Kidney tubule cell (primary cell): ENCODE results near the gene CKB.
"Not testable (repeated sequence)": the region's sequence is repeated elsewhere in the genome, so short reads cannot be mapped to it uniquely, and the experiment has no call there.

Experiments used
- DNase-seq: peaks from one replicate; pipeline ENCODE4 v3.0.0-alpha.2; 2018; ENCODE audit warnings: low spot score

CKB gene

DNA sequence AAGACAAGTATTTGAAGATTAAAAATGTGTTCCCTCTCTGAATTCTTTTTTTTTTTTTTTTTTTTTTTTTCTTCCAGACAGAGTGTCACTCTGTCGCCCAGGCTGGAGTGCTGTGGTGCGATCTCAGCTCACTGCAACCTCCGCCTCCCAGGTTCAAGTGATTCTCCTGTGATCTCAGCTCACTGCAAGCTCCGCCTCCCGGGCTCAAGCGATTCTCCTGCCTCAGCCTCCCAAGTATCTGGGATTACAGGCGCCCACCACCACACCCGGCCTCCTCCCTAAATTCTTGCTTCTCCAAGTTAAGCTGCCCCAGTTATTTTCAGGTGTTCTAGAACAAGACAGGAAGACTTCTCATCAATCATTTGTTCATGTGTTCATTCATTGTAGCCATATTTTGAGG, 10.4 kb downstream of the CKB start:
- DNase-seq = not testable (repeated sequence)

- no peak for DNase-seq
These were observed 11.6 kb downstream of the CKB start for GRCh38 chr14:103510724-103511693.

DNA sequence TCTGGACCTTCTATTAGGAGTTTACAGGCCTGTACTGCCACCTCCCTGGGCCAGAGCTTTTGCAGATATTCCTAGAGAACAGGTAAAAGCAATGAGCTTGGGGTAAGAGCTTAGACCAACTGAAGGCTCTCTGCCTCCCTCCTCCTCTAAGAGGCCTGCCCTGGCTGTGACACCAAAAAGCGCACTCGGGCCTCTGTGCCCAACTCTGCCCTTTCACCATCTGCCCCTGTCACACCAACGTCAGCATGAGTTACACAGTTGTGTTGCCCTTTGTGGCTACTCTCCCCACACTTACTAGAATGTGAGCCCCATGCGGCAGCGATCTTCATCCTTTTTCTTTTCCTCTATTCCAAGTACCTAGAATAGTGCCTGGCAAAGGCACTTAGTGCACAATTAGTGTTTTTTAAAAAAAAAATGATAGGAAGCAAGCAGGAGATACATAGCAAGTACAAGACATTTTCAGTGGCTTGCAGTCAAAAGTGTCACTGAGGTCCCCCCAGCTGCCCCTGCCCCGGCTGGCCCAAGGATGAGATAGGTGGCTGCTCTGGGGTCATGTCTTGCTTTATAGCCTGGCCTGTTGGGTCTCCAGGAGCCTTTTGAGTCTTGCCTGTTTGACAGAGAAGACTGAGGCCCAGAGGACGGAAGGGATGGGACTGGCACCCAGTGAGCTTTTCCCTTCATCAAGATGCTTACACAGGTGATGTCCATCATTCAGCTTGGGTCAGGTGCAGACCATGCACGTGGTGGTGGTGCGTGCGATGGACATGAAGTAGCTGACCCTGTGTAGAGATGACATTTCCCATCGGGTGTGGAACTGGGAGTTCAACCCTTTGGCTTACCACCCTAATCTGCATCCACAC, 12.5 kb downstream of the CKB start:
- no peak for DNase-seq

DNA sequence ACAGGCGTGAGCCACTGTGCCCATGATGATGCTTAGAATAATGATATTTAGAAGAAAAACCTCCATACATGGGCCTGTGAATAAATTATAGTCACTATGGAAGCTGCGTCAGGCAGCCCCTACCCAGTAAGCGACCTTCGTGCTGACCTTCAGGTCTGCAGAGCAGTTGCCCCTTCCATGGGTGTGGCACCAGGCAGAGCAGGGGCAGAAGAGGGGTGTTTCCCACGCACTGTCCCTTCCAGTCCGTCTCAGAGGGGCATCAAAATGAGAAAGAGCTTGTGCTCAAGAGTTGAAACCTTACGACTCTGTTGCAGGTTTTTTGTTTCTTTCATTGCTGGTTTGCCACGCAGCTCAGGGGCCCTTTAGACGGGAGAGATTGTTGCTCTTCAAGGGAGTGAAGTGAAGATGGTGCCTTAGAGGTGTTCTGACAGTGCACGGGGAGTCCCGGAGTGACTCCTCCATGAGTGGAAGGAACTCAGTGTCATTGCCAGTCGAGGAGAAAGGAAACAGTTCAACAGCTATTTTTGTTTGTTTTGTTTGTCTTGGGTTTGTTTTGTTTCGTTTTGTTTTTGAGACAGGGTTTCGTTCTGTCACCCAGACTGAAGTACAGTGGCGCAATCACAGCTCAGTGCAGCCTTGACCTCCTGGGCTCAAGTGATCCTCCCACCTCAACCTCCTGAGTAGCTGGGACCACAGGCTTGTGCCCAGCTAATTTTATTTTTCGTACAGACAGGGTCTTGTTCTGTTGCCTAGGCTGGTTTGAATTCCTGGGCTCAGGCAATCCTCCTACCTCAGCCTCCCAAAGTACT, 13.9 kb downstream of the CKB start:
- no peak for DNase-seq

GRCh38 chr14:103507751-103508150, 14.9 kb downstream of the CKB start:
- no peak for DNase-seq

DNA sequence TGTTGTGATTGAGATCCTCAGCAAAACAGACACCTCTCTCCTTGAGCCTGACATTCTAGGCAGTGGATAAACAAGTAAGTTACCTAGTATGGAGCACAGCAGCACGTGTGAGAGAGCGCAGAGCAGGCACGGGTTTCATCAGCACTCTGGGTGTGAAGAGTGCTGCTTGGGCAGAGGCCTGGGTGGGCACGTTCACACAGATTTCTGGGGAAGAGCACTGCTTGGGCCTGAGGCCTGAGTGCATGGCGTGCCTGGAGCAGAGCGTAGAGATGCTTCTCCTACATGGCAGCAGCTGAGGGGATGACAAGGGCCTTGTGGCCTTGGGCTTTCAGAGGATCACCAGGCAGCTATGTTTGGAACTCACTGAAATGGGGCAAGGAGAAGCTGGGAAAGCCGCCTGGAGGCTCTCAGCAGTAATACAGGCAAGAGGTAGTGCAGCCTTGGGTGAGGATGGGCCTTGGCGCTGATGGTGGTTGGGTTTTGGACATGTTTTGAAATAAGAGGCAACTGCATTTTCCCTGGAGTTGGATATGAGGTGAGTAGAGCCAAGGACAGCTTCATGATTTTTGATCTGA, 17.6 kb downstream of the CKB start:
- DNase-seq = no peak

- no peak for DNase-seq
These were observed 19.3 kb downstream of the CKB start for GRCh38 chr14:103503296-103503695.

GRCh38 chr14:103502877-103503276, 19.8 kb downstream of the CKB start:
- no peak for DNase-seq

DNA sequence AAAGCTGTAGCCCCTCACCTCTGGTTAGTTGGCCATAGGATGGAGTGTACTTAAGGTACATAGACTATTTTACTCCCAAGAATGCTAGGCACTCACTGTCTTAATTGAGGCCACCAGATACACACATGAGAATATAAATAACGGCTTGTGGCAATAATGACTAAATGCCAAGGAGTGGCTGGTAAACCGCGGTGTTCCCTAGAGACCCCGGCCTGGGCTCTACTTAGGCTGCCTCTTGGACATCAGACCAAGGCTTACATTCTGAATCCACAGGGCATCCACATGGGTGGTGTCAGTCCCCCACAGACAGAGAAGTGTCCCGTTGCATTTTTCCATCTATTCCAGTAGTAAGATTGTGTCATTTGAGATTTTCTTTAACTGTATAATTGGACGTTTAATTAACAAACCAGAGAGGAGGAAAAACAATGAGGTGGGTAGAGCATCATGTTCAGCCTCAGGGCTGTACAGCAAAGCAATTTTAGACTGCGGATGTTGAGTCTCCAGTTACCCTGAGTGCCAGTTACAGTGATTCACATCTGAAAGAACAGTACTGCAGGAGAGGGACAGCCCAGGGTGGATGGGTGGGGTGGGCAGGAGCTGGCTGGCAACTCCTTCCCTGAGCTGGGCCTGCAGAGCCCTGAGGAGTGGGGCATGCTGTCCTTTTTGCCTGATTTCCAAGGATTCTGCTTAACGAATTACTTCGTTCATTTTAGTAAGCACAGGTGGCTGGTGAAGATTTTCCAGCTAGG, 20.5 kb downstream of the CKB start:
- no peak for DNase-seq

DNA sequence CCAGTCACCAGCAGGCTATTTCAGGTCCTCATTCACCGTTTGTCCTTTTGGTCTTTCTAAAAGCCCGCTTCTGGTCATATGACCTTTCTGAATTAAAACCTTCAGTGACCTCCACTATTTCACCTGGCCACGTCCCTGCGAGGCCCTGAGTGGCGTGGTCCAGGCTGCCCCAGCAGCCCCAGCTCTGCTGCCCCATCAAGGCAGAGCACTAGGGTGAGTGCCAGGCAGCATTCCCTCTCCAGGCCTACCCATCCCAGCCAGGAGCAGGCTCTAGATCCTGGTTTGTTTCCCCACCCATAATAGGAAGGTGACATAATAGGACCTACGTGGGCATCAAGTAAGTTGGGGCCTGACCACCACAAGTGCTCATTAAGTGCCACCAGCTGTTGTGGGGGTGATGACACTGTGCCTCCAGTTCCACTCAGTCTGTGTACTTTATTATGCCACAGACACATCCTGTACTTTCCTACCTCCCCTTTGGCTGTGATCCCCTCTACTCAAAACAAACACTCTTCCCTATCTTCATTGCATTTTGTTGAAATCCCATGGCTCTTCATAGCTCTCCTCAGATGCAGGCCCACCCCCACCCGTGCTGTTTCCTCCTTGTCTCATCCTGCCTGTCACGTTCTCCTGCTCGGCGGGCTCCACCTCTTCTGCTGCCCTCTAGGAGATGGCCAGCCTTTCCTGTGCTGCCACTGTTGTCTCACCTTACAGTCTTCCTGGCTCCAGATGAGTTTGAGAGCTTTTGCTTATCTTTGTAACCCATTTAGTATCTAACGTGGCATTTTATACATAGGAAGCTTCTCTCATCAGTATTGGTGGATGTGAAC, 21.4 kb downstream of the CKB start:
- DNase-seq = no peak

GRCh38 chr14:103500148-103500990, 22.3 kb downstream of the CKB start:
- peak; percentile 81 for DNase-seq

DNA sequence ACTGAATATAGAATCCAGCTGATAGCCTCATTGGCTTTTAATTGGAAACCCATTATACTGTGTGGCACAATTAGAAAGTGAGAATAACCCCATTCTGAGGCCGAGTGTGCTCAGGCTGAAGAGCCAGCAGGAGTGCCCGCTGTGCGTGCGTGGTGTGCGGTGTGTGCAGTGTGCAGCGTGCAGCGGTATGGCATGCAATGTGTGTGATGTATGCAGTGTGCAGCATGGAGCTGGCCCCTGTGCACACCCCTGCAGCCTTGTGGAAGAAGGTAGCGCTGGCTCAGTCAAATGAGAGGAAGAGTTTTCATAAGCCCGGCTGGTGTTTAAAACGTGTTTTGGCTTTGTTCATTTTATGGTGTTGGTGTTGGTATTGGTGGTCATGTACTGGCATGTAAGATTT, 22.9 kb downstream of the CKB start:
- DNase-seq = no peak

- DNase-seq = no peak
These were observed 25.9 kb downstream of the CKB start for GRCh38 chr14:103496776-103497175.

DNA sequence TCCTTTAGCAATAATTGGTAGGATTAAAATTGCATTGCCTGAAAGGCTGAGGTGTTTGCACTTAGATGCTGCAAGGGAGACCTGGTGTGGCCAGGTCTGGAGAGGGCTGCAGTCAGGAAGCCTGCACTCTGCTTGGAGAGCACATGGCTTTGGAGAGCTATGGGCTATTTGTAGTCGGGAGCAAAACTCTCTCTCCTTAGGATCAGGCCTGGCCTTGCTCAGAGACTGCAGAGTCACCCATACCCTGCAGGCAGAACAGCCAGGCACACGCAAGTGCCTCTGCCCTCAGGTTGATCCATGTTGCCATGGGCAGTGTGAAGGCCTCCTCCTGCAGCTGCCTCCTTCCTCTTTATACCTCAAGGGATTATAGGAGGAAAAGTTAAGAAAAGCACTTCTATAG, 26.8 kb downstream of the CKB start:
- no peak for DNase-seq

GRCh38 chr14:103492156-103492925, 30.3 kb downstream of the CKB start:
- DNase-seq = no peak

- no peak for DNase-seq
These were observed 30.9 kb downstream of the CKB start for GRCh38 chr14:103491691-103492090.

DNA sequence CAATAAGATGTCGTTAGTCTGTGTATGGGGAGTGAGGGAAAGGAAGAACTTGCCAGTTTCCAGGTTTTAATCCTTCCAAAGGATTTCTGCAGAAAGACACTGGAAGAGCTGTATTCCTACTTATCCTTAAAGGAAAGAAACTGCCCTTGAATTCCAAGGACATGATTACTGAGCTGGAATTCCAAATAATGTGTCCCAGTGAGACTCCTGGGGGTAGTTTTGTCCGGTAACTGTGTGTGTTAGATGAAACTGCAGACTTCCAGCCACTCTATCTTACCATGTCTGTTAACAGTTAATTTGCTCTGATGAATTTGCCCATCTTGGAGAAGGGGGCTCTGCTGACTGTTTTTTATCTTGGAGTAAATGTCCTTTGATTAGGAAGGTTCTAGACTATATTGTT, 33.0 kb downstream of the CKB start:
- no peak for DNase-seq

GRCh38 chr14:103488960-103489359, 33.7 kb downstream of the CKB start:
- no peak for DNase-seq
